Astrocyte of the spinal cord (primary cell): Measurements from ENCODE around the gene ARHGAP33.

Experiments
- DNase-seq: peaks from one replicate; pipeline ENCODE4 v3.0.0; 2011; ENCODE audit warnings: low read depth, low spot score
- H3K4me3 ChIP-seq: 2 replicates; pipeline ENCODE4 v1.5.1; 2011; ENCODE audit warnings: low read depth, mild to moderate bottlenecking, low read length, moderate library complexity
- CTCF ChIP-seq: IDR thresholded peaks from 2 replicates; pipeline ENCODE4 v1.5.1; 2012; ENCODE audit warnings: low read depth, mild to moderate bottlenecking, low read length, inconsistent platforms
- in situ Hi-C: cut with HindIII; loops from 2 replicates; pipeline ENCODE4 v1.10.0; 2017; ENCODE audit warnings: low sequenced_read_pairs

ARHGAP33 gene

GRCh38 chr19:35780058-35780457 lies 4.7 kb downstream of the ARHGAP33 start:
- no peak overlapping the region for H3K4me3 ChIP-seq
- no peak for TF ChIP-seq CTCF
- in situ Hi-C loops: no loop called here
- DNase-seq: no peak

- in situ Hi-C loops: no loop called here
Observed at GRCh38 chr19:35780717-35781116, 5.4 kb downstream of the ARHGAP33 start.

GRCh38 chr19:35781650-35782049 lies 6.3 kb downstream of the ARHGAP33 start:
- in situ Hi-C loops: no loop called here
- no peak for DNase-seq
- TF ChIP-seq CTCF: no peak
- no peak overlapping the region for H3K4me3 ChIP-seq

More at GRCh38 chr19:35780717-35781116, 5.4 kb downstream of the ARHGAP33 start:
- TF ChIP-seq CTCF: no peak
- no peak for DNase-seq
- no peak overlapping the region for H3K4me3 ChIP-seq

- no peak for TF ChIP-seq CTCF
- H3K4me3 ChIP-seq: no peak overlapping the region
- in situ Hi-C loops: no loop called here
- DNase-seq: no peak
Observed at GRCh38 chr19:35782589-35782988, 7.2 kb downstream of the ARHGAP33 start.

GRCh38 chr19:35783469-35784434 lies 8.4 kb downstream of the ARHGAP33 start:
- no peak for TF ChIP-seq CTCF
- in situ Hi-C loops: no loop called here
- H3K4me3 ChIP-seq: no peak overlapping the region
- DNase-seq: no peak

GRCh38 chr19:35784503-35785338 lies 9.4 kb downstream of the ARHGAP33 start:
- TF ChIP-seq CTCF: no peak
- no peak for DNase-seq
- in situ Hi-C loops: no loop called here
- H3K4me3 ChIP-seq: no peak overlapping the region
